Transverse colon (tissue), 4 donors: ENCODE measurements around the gene S1PR1. TPM values are rescaled to one million over a fixed set of nuclear protein-coding genes. Genes with fewer than 3 reads are reported as not detected.
"Not testable (repeated sequence)": the region's sequence is repeated elsewhere in the genome, so short reads cannot be mapped to it uniquely, and the experiment has no call there.

Experiments
- DNase-seq: peaks from one replicate; pipeline ENCODE4 v3.0.0-alpha.2; 2019
- H3K27ac ChIP-seq, 4 donors: fragments of 200-600 bp; sonication (generic); 2 replicates each; pipeline ENCODE4 v1.5.1; 2016 to 2018; ENCODE audit warnings: inconsistent platforms in 4 of 4
- H3K27me3 ChIP-seq: fragments of 200-600 bp; sonication (generic); 2 replicates; pipeline ENCODE4 v1.5.1; 2017; ENCODE audit warnings: inconsistent platforms
- H3K36me3 ChIP-seq, 4 donors: fragments of 200-600 bp; sonication (generic); 2 replicates each; pipeline ENCODE4 v1.5.1; 2017 to 2019; ENCODE audit warnings: inconsistent platforms in 4 of 4
- H3K4me1 ChIP-seq, 4 donors: fragments of 200-600 bp; sonication (generic); 2 replicates each; pipeline ENCODE4 v1.5.1; 2017 to 2020; ENCODE audit warnings: inconsistent platforms in 4 of 4
- H3K4me3 ChIP-seq, 4 donors: fragments of 200-600 bp; sonication (generic); 1 replicate in 1 of 4; 2 replicates in 3 of 4; pipeline versions ENCODE4 v1.5.1 to v1.6.1; 2017 to 2019; ENCODE audit warnings: inconsistent platforms in 4 of 4
- H3K9me3 ChIP-seq, 2 donors: fragments of 200-600 bp; sonication (generic); 2 replicates each; pipeline ENCODE4 v1.5.1; 2017 to 2019; ENCODE audit warnings: inconsistent platforms in 2 of 2
- CTCF ChIP-seq, 5 experiments: fragments of 200-600 bp in 3 of 5; fragments of 450-650 bp in 2 of 5; sonication (generic) in 3 of 5; IDR thresholded peaks; 1 replicate in 2 of 5; 2 replicates in 3 of 5; pipeline ENCODE4 v1.5.1; 2016 to 2017; ENCODE audit warnings: antibody characterized with exemption in 5 of 5, inconsistent platforms in 3 of 5, mild to moderate bottlenecking in 2 of 5, moderate library complexity in 1 of 5
- EP300 ChIP-seq: sonication (generic); formaldehyde crosslinking; IDR thresholded peaks from one replicate; pipeline ENCODE4 v1.6.1; 2017; ENCODE audit warnings: antibody characterized with exemption, low read depth
- POLR2A ChIP-seq: fragments of 450-650 bp; IDR thresholded peaks from one replicate; pipeline ENCODE4 v1.6.1; 2016; ENCODE audit warnings: antibody characterized with exemption, mild to moderate bottlenecking, moderate library complexity
- POLR2AphosphoS5 ChIP-seq, 3 donors: sonication (generic); formaldehyde crosslinking; IDR thresholded peaks; one replicate each; pipeline ENCODE4 v1.6.1; 2016; ENCODE audit warnings: antibody characterized with exemption in 3 of 3
- WGBS, 2 donors: methylation state at CpG; one replicate each; pipeline ENCODE4 v1.1.5; 2018; ENCODE audit warnings: low coverage in 1 of 2; 5-methylcytosine and 5-hydroxymethylcytosine counted together
- in situ Hi-C, 4 donors: fragments of 200-750 bp; cut with MboI; loops; one replicate each; pipeline versions ENCODE4 v1.15.0 to v1.15.1; 2017; ENCODE audit warnings: low sequenced_read_pairs in 3 of 4, low pct_ligation_motif_present in 1 of 4, low pct_unique_long_range_greater_than_20kb in 1 of 4
- intact Hi-C: fragments of 100-400 bp; cut with DNase I; formaldehyde crosslinking; loops from one replicate; pipeline ENCODE4 v1.15.1; 2023; ENCODE audit warnings: low total_unique reads
- total RNA-seq, 4 donors: library from RNA; depleted of rRNA; stranded (reverse); fragments of >200 nt; gene quantifications; one replicate each; pipeline ENCODE4 v1.1.0, GENCODE V29; 2016

S1PR1 gene
- total RNA-seq, 4 donors from 2014 or later = 5.6 to 58.1 (median 10.4) TPM

DNA sequence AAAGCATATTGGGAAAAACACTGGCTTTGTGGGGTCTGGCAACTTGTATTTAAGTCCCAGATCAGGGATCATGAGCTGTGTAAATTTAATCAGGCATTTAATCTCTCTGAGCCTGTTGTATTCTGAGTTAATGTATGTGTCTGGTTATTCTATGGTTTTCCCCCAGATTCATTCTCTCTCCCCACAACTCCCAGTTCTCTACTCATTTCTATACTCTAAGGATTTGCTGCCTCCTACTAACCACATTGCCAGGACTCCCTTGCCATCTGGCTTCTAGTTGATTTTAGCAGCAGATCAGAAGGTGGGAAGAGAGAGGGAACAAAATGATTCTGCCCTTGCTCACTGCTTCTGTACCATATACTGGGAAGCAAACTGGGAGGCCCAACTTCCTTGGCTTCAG, 31.4 kb upstream of the S1PR1 start:
- TF ChIP-seq EP300 (no peak), POLR2A (no peak), CTCF (IDR thresholded peaks at IDR 0.05) (no peak), POLR2AphosphoS5 (IDR thresholded peaks at IDR 0.05) (no peak)
- no peaks in the 10 kb centered on the region for H3K36me3 ChIP-seq
- intact Hi-C loops (no loop called here), in situ Hi-C loops (no loop called here)
- H3K27me3 ChIP-seq = no peaks in the 10 kb centered on the region
- no peak overlapping the region for H3K27ac ChIP-seq
- no peaks in the 10 kb centered on the region for H3K9me3 ChIP-seq
- H3K4me3 ChIP-seq = no peak overlapping the region
- no peaks in the 10 kb centered on the region for H3K4me1 ChIP-seq
- no peak for DNase-seq

DNA sequence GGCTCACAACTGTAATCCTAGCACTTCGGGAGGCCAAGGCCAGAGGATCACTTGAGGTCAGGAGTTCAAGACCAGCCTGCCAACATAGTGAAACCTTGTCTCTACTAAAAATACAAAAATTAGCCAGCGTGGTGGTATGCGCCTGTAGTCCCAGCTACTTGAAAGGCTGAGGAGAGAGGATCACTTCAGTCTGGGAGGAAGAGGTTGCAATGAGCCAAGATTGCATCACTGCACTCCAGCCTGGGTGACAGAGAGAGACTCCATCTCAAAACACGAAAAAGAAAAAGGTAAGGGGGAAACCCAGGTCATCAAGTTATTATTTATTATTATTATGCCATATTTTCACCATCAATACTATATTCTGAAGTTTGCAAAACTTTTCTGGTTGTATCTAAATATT, 30.7 kb upstream of the S1PR1 start:
- intact Hi-C loops, H3K4me1 ChIP-seq, H3K4me3 ChIP-seq, H3K9me3 ChIP-seq, DNase-seq, H3K36me3 ChIP-seq, H3K27me3 ChIP-seq, H3K27ac ChIP-seq, in situ Hi-C loops: not testable (repeated sequence)
- WGBS, 2 donors = 75 to 78% methylated on average over 4 of the region's 4 CpGs

GRCh38 chr1:101207271-101207670, 29.5 kb upstream of the S1PR1 start:
- in situ Hi-C loops, H3K36me3 ChIP-seq, H3K27ac ChIP-seq, DNase-seq, H3K9me3 ChIP-seq, intact Hi-C loops, H3K4me3 ChIP-seq, H3K4me1 ChIP-seq, H3K27me3 ChIP-seq: not testable (repeated sequence)
- 71 to 97% methylated on average over 1 to 9 of the region's 9 CpGs for WGBS, 2 donors

GRCh38 chr1:101207891-101208290, 28.9 kb upstream of the S1PR1 start:
- intact Hi-C loops (no loop called here), in situ Hi-C loops (no loop called here)
- no peaks in the 10 kb centered on the region for H3K36me3 ChIP-seq
- no peaks in the 10 kb centered on the region for H3K4me1 ChIP-seq
- DNase-seq = no peak
- no peak overlapping the region for H3K27ac ChIP-seq
- WGBS, 2 donors = 90 to 100% methylated on average over 1 to 2 of the region's 2 CpGs
- H3K4me3 ChIP-seq = no peak overlapping the region
- no peaks in the 10 kb centered on the region for H3K9me3 ChIP-seq
- no peak for TF ChIP-seq POLR2A
- no peak for TF ChIP-seq CTCF (IDR thresholded peaks at IDR 0.05)
- TF ChIP-seq EP300 = no peak
- no peak for TF ChIP-seq POLR2AphosphoS5 (IDR thresholded peaks at IDR 0.05)
- peaks cover under 1% of the 10 kb centered on the region for H3K27me3 ChIP-seq

DNA sequence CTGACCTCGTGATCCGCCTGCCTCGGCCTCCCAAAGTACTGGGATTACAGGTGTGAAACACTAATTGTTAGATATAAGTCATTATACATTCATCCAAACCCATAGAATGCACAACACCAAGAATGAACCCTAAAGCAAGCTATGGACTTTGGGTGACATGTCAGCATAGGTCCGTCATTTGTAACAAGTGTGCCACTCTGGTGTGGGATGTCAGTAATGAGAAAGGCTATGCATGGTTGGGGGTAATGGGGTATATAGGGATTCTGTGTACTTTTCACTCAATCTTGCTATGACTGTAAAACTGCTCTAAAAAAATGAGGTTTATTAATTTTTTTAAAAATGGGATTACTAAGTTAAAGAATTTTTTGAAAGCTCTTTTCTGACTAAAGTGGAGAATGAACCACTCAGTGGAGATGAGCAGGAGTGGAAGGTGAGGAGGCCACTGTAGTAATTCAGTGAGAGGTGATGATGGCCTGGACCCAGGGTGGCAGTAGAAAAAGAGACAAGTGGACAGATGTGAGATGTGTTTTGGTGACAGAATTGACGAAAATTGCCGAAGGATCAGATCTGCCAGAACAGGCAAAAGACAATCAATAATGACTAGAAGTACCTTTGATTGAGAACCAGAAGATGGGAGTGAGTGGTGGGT, 21.3 kb upstream of the S1PR1 start:
- no peak overlapping the region for H3K4me3 ChIP-seq
- no peaks in the 10 kb centered on the region for H3K9me3 ChIP-seq
- H3K4me1 ChIP-seq = no peaks in the 10 kb centered on the region
- no peaks in the 10 kb centered on the region for H3K36me3 ChIP-seq
- TF ChIP-seq POLR2A (no peak), POLR2AphosphoS5 (IDR thresholded peaks at IDR 0.05) (no peak), CTCF (IDR thresholded peaks at IDR 0.05) (no peak), EP300 (no peak)
- intact Hi-C loops = no loop called here
- in situ Hi-C loops = no loop called here
- H3K27me3 ChIP-seq = peaks cover 5% of the 10 kb centered on the region
- no peak overlapping the region for H3K27ac ChIP-seq
- DNase-seq = no peak
- 81 to 86% methylated on average over 5 to 6 of the region's 6 CpGs for WGBS, 2 donors
